Activated CD4-positive, alpha-beta T cell treated with anti-CD3 and anti-CD28 coated beads, Interleukin-2, amount 50 U/mL, for 1 hour (primary cell): ENCODE results near the gene QRICH1.

ENCODE experiments used
- DNase-seq: peaks from one replicate; pipeline ENCODE4 v3.0.0-alpha.2; 2020

Gene QRICH1, protein sequence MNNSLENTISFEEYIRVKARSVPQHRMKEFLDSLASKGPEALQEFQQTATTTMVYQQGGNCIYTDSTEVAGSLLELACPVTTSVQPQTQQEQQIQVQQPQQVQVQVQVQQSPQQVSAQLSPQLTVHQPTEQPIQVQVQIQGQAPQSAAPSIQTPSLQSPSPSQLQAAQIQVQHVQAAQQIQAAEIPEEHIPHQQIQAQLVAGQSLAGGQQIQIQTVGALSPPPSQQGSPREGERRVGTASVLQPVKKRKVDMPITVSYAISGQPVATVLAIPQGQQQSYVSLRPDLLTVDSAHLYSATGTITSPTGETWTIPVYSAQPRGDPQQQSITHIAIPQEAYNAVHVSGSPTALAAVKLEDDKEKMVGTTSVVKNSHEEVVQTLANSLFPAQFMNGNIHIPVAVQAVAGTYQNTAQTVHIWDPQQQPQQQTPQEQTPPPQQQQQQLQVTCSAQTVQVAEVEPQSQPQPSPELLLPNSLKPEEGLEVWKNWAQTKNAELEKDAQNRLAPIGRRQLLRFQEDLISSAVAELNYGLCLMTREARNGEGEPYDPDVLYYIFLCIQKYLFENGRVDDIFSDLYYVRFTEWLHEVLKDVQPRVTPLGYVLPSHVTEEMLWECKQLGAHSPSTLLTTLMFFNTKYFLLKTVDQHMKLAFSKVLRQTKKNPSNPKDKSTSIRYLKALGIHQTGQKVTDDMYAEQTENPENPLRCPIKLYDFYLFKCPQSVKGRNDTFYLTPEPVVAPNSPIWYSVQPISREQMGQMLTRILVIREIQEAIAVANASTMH

GRCh38 chr3:49093853-49094767, at the start of gene QRICH1:
QRICH1 (minus strand) TSS chr3:49094071; CDS start chr3:49077017, 17,054 bp downstream.
- peak; percentile 93 for DNase-seq

DNA sequence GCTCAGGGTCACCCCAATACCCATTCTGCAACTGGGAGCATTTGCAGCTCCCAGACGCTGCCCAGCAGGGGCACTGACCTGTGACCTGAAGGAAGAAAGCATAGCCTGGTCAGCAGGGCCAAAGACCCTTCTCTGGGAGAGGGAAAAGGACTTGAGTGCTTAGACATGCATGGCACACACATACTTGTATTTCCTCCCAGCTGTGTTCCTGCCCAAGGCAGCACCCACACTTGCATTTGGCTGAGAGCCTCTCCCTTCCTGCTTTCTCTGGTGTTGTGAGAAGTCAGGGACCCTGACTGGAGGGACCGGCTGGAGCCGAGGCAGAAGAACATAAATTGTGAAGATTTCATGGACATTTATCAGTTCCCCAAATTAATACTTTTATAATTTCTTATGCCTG, 46.2 kb upstream of the QRICH1 start:
- DNase-seq, result no peak

- DNase-seq, result no peak
Measured at GRCh38 chr3:49135499-49135898, 41.6 kb upstream of the QRICH1 start.

DNA sequence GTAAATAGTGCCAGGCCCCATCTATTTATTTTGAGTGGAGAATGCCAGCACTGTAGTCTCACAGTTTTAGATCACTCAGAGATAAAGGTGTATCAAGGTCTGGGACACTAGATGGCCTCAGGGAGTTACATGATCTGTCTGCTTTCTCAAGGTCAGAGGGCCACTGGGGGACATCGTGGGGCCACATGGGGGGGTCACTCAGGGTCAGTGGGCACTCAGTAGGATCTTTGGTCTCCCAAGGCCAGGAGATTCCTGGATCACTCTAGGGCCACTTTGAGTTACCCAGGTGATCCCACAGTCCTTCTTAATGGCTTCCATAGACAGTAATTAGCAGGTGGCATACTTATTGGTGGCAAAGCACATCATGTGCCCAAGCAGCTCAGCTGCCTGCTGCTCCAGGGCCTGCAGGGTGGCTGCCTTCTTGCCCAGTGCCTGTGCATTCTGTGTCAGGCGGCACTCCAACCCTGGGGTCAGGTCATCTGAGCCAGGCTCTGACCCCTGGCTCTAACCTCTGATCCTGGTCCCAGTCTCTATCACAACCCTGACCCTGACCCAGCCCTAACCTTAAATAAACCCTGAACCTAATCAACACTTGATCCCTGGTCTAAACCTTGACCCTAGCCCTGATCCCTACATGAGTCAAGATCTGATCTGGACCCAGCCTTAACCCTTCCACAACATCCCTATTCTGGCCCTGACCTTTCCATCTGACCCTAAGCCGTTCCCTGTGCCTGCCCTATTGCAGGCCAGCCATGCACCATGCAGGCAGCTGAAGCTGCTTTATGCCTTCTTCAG, 40.8 kb upstream of the QRICH1 start:
- DNase-seq, result no peak

DNA sequence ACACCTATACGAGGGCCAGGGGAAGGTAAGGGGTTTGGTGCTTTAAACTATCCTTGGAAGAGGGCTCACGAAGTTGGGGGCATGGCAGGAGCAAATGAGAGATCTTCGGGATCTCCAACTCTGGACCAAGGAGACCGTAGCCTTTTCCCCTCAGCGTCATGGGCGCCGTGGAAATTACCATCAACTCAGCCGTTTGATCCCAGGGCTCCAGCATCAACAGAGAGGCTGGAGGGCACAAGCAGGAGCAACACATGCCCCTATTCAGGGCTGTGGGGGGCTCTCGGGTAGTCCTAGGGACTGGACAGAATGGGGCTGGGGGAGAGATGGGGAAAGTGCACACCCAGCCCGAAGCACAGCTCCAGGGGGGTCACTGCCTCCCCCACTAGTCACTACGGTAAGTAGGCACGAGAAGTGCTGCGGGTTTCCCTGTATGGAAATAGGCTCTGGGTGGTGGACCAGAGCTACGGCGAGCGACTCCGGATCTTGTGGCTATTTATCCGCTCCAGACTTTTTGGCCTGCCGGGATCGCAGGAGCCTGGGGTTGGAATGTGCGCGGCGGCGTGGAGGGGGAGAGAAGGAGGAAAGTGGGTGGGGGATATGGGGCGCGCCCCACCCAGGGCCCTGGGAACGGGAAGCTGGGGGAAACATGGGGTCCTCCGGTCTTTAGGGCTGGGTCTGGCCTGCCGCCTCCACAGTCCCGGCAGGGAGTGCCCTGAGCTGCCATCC, 39.5 kb upstream of the QRICH1 start:
- no peak for DNase-seq

DNA sequence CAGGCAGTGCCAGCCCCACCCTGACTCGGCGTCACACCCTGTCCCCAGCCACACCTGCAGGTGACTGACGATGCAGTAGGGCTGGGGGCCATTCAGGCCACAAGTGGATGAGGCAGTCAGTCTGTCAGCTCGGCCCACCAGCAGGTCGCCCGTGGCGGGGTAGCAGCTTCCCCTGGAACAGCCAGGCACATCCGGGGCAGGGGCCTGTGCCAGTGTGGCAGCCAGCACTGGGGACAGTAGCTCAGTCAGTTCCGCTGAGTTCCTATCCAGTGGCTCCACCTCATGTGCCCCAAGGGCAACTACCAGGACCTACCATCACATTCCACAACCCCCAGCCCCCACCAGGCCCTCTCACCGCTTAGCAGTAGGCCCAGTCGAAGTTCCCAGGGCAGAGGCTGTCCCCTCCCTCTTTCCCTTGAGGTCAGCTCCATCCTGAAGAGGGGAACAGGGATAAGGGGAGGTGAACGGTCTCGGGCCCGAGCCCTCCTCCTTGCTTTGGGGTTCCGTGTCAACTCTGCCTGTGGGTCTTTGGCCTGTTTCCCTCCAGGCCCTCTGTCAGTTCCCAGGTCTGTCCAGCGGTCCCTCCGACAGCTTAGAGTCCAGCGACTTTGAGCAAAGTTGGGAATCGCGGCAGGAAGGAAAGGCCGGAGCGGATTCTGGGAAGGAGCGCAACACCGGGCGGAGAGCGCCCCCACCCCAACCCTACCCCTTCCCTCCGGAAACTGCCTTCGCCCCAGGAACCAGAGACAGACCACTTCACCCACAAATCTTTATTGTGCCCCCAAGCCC, 38.8 kb upstream of the QRICH1 start, which contains the start of gene LAMB2:
LAMB2 (minus strand) TSS at position 614 of the 789 bp plus-strand sequence; CDS start at position 431, 183 bp downstream.
- no peak for DNase-seq

DNA sequence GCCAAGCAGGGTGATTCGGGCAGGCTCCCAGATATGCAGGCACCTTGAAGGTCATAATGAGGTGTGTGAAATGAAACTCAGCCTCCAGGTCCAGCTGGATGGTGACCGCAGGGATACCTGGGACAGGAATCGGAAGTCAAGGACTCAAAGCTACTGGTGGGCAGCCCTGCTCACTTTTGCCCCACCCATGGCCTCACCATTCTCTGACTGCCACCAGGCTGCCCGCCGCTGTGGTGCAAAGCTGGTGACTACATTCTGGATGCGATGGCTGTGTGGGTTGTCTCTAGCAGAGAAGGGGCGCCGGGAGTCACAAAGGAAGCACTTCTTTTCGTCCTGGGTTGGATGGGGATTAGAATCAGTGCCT, 38.2 kb upstream of the QRICH1 start:
- no peak for DNase-seq

DNA sequence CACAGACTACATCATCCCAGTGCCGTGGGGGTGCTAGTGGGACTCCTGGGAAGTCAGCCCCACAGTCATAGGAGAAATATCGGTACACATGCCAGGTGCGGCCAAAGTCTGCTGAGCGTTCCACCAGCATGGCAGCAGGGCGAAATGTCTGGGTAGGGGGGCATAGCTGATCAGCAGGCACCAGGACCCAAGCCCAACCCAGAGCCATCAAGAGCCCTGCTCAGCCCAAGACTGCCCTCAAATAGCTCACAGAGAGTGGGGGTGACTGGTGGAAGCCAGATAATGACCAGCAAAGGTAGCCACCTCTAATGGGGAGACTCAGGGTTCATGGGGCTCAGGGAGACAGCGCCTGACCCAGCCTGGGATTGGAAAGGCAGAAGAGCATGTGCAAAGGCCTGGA, 37.7 kb upstream of the QRICH1 start:
- no peak for DNase-seq

GRCh38 chr3:49131040-49131439, 37.2 kb upstream of the QRICH1 start:
- no peak for DNase-seq

GRCh38 chr3:49124991-49125670, 31.3 kb upstream of the QRICH1 start:
- DNase-seq, result no peak

DNA sequence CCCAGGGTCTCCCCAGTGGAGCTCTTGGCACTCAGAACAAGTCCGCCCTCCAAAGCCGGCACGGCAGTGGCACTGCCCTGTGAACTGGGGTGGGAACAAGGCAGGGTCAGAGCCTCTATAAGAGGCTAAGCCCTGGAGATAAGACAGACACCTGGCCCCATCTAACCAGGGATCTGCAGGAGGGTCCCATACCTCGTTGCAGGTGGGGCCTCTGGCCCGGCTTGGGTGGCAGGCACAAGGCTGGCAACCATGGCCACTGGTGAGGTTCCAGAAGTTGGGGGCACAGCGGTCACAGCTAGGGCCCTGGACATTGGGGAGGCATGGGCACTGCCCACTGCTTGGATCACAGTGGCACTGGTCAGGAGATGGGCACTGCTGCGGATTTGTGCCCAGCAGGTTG, 30.3 kb upstream of the QRICH1 start:
- DNase-seq, result no peak

GRCh38 chr3:49123687-49124086, 29.8 kb upstream of the QRICH1 start:
- no peak for DNase-seq

DNA sequence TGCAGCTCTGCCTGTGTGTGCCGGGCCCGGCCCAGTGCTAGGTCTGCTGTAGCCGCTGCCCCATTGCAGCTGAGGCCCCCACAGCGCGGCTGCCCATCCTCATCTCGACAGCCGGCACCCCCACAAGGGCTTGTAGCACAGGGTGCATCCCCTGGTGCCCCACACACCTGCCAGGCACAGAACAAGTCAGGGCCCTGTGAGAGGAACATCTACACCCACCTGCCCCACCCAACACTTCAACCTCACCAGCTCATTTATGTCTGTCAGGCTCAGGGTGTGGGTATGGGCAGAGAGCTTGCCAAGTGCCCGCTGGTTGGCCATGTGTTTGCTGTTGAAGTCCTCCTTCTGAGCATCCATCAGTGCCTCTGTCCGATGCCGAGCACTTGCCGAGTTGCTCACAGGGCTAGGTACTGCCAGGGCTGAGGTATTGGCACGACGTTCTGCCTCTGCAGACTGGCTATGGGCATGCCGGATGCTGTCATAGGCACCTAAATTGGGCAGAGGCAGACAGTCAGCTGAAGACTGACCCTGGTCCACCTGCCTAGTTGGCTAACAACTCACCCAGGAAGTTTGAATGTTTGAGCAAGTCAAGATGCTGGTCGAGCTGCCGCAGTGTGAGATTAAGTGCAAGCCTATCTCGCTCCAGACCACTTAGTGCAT, 29.1 kb upstream of the QRICH1 start:
- DNase-seq, result no peak

DNA sequence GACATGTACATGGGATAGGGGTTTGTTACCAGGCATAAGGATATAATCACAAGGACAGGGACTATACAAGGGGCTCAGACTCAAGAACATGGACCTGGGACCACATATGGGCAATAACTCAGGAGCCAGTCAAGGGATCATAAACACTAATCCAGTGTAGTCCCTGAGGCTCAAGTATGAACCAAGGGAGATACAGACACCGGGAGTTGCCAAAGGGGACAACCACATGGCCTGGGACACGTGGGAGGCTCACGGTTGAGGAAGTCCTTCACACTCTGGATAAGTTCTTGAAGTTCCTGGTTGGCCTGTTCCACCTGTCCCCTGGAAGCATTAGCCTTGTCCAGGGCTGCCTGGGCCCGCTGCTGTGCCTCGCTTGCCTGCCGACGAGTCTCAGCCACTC, 28.6 kb upstream of the QRICH1 start:
- DNase-seq, result no peak

- DNase-seq, result no peak
Measured at GRCh38 chr3:49122022-49122421, 28.2 kb upstream of the QRICH1 start.

GRCh38 chr3:49121132-49121736, 27.4 kb upstream of the QRICH1 start:
- no peak for DNase-seq

- peak; percentile 92 for DNase-seq
Measured at GRCh38 chr3:49120438-49121131, 26.7 kb upstream of the QRICH1 start, which contains the start of gene USP19. USP19 (minus strand) TSS chr3:49120823; CDS start chr3:49119145, 1,678 bp downstream.

- DNase-seq, result no peak
Measured at GRCh38 chr3:49120096-49120437, 26.2 kb upstream of the QRICH1 start.
